Pancreas (tissue), 10 donors: ENCODE measurements around the gene PAXIP1. TPM values are rescaled to one million over a fixed set of nuclear protein-coding genes. Genes with fewer than 3 reads are reported as not detected.
A peak's percentile ranks its signal among the peaks of the same experiment; 100 is the strongest.

Experiments
- ATAC-seq, 4 donors: fragments of 200-7000 bp; cut with Tn5 transposase; one replicate each; pipeline versions ENCODE4 v1.8.0 to v1.9.1; 2020; ENCODE audit warnings: mild to moderate bottlenecking in 4 of 4, moderate library complexity in 4 of 4
- DNase-seq, 6 donors: peaks; one replicate each; pipeline ENCODE4 v3.0.0-alpha.2; 2020
- FAIRE-seq: peaks from 2 replicates; lab custom pipeline; 2012; peaks lifted over from hg19 to GRCh38; lab: Jason Lieb, UNC
- H3K27ac ChIP-seq, 4 donors: fragments of 200-600 bp; sonication (generic); 1 replicate in 3 of 4; 2 replicates in 1 of 4; pipeline versions ENCODE4 v1.5.0 to v1.8.0; 2020
- H3K27me3 ChIP-seq, 4 donors: fragments of 200-600 bp; one replicate each; pipeline ENCODE4 v1.8.0; 2021
- H3K36me3 ChIP-seq, 3 donors: fragments of 200-600 bp; sonication (generic) in 1 of 3; one replicate each; pipeline versions ENCODE4 v1.5.0 to v1.8.0; 2020 to 2021
- H3K4me1 ChIP-seq, 3 donors: fragments of 200-600 bp; one replicate each; pipeline ENCODE4 v1.8.0; 2021
- H3K4me3 ChIP-seq, 4 donors: fragments of 200-600 bp; sonication (generic) in 2 of 4; one replicate each; pipeline versions ENCODE4 v1.5.0 to v1.8.0; 2020 to 2021
- H3K9me3 ChIP-seq, 4 donors: fragments of 200-600 bp; one replicate each; pipeline ENCODE4 v1.8.0; 2021
- WGBS, 2 donors: extraction: QIAGEN DNeasy Blood & Tissue Kit; methylation state at CpG; one replicate each; pipeline ENCODE4 v1.1.7; 2013; 5-methylcytosine and 5-hydroxymethylcytosine counted together
- intact Hi-C, 3 donors: fragments of 100-400 bp; cut with DNase I; formaldehyde crosslinking; loops; one replicate each; pipeline versions ENCODE4 v1.11.1 to v1.14.2; 2022
- polyA plus RNA-seq, 2 donors: library from polyadenylated mRNA; stranded (reverse); fragments of 200-250 nt; gene quantifications; one replicate each; pipeline ENCODE4 v1.2.3, GENCODE V29; 2013
- total RNA-seq, 6 donors: library from RNA; stranded (reverse); fragmentation: NEBNext Ultra II Directional in 4 of 6; extraction: Animal tissue kit (Norgen Biotek cat#: 25700) in 4 of 6; gene quantifications; one replicate each; pipeline versions ENCODE4 v1.2.1 to v1.2.4, GENCODE V29; 2021 to 2023
- TF ChIP-seq, protein P1 (sequence below), 4 donors: fragments of 200-600 bp; sonication (generic) in 3 of 4; IDR thresholded peaks; one replicate each; pipeline versions ENCODE4 v1.5.0 to v1.8.0; 2021; ENCODE audit warnings: antibody characterized with exemption in 4 of 4
- donor health status: healthy with polysubstance abuse.
- donor health status: DM: no; HTN: no; CAD: no; lungs with moderate emphysema.
- donor health status: DM: no; HTN: no; CAD: no.
- donor health status: control.
- donor health status: control.
- donor health status: Bipolar disorder and iron deficiency.
- donor health status: DM: yes; HTN: yes; CAD: no.
- donor health status: DM: no; HTN: no; CAD: no.
- donor health status: DM: no; HTN: no; CAD: no.
- donor health status: DM: yes; HTN: yes; CAD: no.

The PAXIP1 gene
- total and polyA plus RNA-seq, 8 donors, result 3.2 to 6.2 (median 4.5) TPM

DNA sequence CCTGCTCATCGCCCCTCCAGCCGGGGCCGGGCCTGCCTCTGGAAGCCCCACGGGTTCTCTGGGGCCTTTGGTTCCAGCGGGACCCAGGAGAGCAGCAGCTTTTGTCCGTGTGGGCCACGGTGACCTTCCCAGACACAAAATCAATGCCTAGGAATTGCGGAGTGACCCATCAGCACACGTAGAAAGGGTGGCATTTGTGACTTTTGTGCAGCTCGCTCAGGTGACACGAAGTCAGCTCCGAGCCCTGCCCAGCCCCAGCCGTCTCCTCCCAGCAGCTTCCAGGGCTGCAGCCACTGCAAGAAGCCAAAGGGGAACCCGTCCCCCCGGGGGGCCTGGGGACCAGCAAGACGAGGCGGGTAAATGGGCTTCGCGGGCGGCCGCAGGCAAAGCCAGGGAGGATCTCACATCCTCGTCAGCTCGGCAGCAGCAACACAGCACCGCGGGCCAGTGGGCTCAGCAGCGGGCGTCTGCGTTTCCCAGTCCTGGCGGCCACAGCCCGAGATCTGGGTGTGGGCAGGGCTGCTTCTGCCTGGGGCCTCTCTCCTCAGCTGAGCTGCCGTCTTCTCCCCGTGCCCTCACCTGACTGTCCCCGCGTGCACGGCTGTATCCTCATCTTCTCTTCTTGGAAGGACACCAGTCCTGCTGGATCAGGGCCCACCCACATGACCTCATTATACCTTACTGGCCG, 88.5 kb downstream of the PAXIP1 start:
- peak overlapping the region in 1 of 4 donors; percentile 32 for H3K4me3 ChIP-seq
- FAIRE-seq (no peak), ATAC-seq (no peak), DNase-seq (peak in 1 of 6 donors; percentile 80)
- TF ChIP-seq, protein P1, sequence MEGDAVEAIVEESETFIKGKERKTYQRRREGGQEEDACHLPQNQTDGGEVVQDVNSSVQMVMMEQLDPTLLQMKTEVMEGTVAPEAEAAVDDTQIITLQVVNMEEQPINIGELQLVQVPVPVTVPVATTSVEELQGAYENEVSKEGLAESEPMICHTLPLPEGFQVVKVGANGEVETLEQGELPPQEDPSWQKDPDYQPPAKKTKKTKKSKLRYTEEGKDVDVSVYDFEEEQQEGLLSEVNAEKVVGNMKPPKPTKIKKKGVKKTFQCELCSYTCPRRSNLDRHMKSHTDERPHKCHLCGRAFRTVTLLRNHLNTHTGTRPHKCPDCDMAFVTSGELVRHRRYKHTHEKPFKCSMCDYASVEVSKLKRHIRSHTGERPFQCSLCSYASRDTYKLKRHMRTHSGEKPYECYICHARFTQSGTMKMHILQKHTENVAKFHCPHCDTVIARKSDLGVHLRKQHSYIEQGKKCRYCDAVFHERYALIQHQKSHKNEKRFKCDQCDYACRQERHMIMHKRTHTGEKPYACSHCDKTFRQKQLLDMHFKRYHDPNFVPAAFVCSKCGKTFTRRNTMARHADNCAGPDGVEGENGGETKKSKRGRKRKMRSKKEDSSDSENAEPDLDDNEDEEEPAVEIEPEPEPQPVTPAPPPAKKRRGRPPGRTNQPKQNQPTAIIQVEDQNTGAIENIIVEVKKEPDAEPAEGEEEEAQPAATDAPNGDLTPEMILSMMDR (IDR thresholded peaks at IDR 0.05), result no peak
- H3K27me3 ChIP-seq, result no peaks in the 10 kb centered on the region
- H3K4me1 ChIP-seq, result peaks cover 0 to 8% (median under 1%) of the 10 kb centered on the region in 3 donors
- no peaks in the 10 kb centered on the region for H3K9me3 ChIP-seq
- H3K27ac ChIP-seq, result no peak overlapping the region
- intact Hi-C loops, result loop anchor here in 1 of 3 donors (10.0 kb wide), 1 partner anchor 440 kb away; no protein-coding TSS in a partner anchor
- 67 to 69% methylated on average over 36 of the region's 36 CpGs for WGBS, 2 donors
- no peaks in the 10 kb centered on the region for H3K36me3 ChIP-seq

DNA sequence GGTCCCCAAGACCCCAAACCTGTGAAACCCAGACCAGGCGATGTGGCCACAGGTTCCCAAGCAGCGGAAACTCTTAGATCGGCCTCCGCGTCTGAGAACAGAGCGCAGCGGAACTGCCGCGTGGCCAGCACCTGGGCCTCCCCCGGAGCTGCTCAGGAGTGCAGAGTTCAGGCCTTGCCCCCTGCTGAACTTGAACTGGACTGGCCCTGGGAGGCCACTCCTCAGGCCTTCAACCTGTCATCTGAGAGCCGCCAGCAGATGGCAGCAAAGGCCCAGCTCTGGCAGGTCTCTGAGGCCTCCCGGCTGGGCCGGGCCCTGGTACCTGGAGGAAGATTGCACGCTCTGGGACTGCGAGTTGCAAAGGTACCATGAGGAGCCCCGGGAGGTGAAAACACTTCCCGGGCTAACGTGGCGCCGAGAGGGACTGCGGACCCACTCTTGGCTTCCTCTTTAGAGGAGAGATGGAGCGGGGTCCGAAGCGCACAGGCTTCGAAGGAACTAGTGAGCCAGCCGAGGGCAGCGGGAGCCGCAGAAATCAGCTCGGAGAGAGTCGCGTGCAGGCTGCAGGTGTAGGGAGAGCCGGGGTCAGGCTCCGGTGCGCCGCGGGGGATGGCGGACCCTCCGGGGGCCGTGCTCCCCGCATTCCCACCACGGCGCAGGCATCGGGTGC, 89.2 kb downstream of the PAXIP1 start:
- FAIRE-seq, result no peak
- 19 to 21% methylated on average over 43 of the region's 43 CpGs for WGBS, 2 donors
- intact Hi-C loops, result loop anchor here in 1 of 3 donors (10.0 kb wide), 1 partner anchor 441 kb away; no protein-coding TSS in a partner anchor
- H3K9me3 ChIP-seq, result no peaks in the 10 kb centered on the region
- no peaks in the 10 kb centered on the region for H3K27me3 ChIP-seq
- TF ChIP-seq, protein P1 (IDR thresholded peaks at IDR 0.05), result peak; percentile 87 to 94 (median 92)
- peak; percentile 97 to 100 (median 98) for ATAC-seq
- peak overlapping the region in 1 of 4 donors; percentile 32 for H3K4me3 ChIP-seq
- peak; percentile 81 to 100 (median 94) for DNase-seq
- H3K4me1 ChIP-seq, result peaks cover 0 to 1% (median 0%) of the 10 kb centered on the region in 3 donors
- no peaks in the 10 kb centered on the region for H3K36me3 ChIP-seq
- no peak overlapping the region for H3K27ac ChIP-seq

DNA sequence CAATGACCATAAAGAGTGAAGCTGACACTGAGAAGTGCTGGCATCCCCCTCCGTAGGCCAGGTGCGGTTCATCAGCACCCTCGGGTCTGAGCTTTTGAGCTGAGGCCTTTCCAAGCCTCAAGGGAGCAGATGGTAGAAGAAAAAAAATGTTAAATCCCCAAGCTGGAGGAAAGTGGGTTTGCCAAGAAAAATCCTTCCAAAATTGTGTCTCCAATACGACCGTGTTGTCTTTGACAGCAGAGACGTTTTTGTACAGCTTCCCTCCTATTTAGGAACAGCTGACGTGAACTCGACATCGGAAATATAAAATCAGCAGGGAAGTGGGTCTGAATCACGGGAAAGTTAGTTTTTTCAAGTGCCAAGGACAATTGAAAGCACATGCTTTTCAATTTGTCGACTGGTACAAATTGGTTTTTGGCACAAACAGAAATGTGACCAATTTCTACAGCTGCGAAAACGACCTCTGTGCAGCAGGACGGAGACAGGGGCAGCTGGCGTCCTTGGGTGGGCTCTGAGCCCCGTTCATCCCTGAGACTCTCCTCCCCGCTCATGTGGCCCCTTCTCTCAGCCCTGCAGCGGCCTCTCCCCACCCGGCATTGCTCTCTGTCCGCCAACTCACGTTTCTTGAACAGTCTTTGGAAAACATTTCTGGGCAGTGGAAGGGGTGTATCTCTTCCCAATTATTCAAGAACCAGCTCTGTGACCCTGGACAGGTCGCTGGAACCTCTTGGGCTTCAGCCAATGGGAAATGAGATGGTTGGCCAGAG, 89.9 kb downstream of the PAXIP1 start:
- Histone ChIP-seq H3K4me1 (no peaks in the 10 kb centered on the region), H3K9me3 (no peaks in the 10 kb centered on the region), H3K27me3 (no peaks in the 10 kb centered on the region), H3K36me3 (no peaks in the 10 kb centered on the region), H3K27ac (no peak overlapping the region), H3K4me3 (no peak overlapping the region)
- TF ChIP-seq, protein P1 (IDR thresholded peaks at IDR 0.05), result no peak
- no peak for DNase-seq
- WGBS, 2 donors, result 70% methylated on average over 22 of the region's 22 CpGs
- FAIRE-seq, result no peak
- no peak for ATAC-seq
- intact Hi-C loops, result loop anchor here in 1 of 3 donors (10.0 kb wide), 1 partner anchor 442 kb away; no protein-coding TSS in a partner anchor

DNA sequence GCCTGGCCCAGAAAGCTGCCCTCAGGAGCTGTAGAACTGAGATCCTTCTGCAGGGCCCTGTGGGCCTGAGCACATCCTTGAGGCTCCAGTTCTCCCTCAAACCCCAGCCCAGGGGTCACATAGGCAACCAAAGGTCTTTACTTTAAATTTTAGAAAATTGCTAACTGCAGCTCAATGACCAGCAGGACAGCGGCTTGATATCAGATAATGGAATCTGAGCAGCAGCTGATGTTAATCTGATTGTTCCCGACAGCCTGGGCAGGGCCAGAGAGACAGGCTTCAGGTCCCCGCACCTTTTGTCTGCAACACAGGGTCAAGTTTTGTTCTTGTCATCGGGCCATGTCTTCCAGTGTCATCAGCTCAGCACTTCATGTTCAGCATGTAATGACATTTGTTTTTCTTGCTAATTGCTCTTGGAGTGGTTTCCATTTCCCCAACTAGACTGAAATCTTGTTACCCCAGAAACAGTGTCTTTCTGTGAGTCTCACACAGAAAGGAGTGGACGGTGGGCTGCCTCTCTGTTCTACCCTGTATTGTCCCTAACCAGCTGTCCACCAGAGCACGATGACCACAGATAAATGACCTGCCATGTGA, 91.0 kb downstream of the PAXIP1 start:
- no peak overlapping the region for H3K27ac ChIP-seq
- FAIRE-seq (no peak), DNase-seq (no peak), ATAC-seq (no peak)
- H3K36me3 ChIP-seq, result no peaks in the 10 kb centered on the region
- intact Hi-C loops, result loop anchor here in 1 of 3 donors (10.0 kb wide), 1 partner anchor 443 kb away; no protein-coding TSS in a partner anchor
- no peaks in the 10 kb centered on the region for H3K9me3 ChIP-seq
- H3K27me3 ChIP-seq, result no peaks in the 10 kb centered on the region
- WGBS, 2 donors, result 77 to 84% methylated on average over 6 of the region's 6 CpGs
- TF ChIP-seq, protein P1 (IDR thresholded peaks at IDR 0.05), result no peak
- no peaks in the 10 kb centered on the region for H3K4me1 ChIP-seq
- H3K4me3 ChIP-seq, result no peak overlapping the region
